SK-N-SH (cell line): ENCODE results near the gene NME3. TPM values are rescaled to one million over a fixed set of nuclear protein-coding genes. Genes with fewer than 3 reads are reported as not detected.

Source experiments
- CTCF ChIA-PET: fragments of 300-600, 350-600 bp; formaldehyde crosslinking; extraction: SDS; loops from one replicate; lab custom pipeline; 2021; lab: Yijun Ruan, JAX
- POLR2A ChIA-PET: fragments of 350-600 bp; sonication (Branson Sonifier 250); formaldehyde crosslinking; extraction: SDS; loops from one replicate; lab custom pipeline; 2020; ENCODE audit warnings: antibody characterized with exemption, inconsistent platforms; lab: Yijun Ruan, JAX
- DNase-seq: peaks from one replicate; pipeline ENCODE4 v3.0.0; 2012
- H2AFZ ChIP-seq: fragments of 200-600 bp; sonication (generic); 2 replicates; pipeline ENCODE4 v1.8.1; 2016; ENCODE audit warnings: antibody characterized with exemption, mild to moderate bottlenecking, low read depth
- H3F3A ChIP-seq: fragments of 200-600 bp; sonication (generic); replicated peaks from 2 replicates; pipeline ENCODE3; 2016; ENCODE audit warnings: antibody characterized with exemption, mild to moderate bottlenecking; ENCODE audit not compliant: insufficient read depth
- H3K27ac ChIP-seq, 2 experiments: fragments of 200-500 bp in 1 of 2; fragments of 200-600 bp in 1 of 2; sonication (Bioruptor generic) in 1 of 2; sonication (generic), shearing (Covaris generic) in 1 of 2; 2 replicates each; pipeline versions ENCODE4 v1.5.1 to v1.6.1; 2014 to 2016; ENCODE audit warnings: low read depth in 2 of 2, inconsistent platforms in 1 of 2, low read length in 1 of 2, mild to moderate bottlenecking in 1 of 2, mixed read lengths in 1 of 2
- H3K27me3 ChIP-seq: fragments of 200-600 bp; sonication (generic), shearing (Covaris generic); 2 replicates; pipeline ENCODE4 v1.6.1; 2016; ENCODE audit warnings: mixed run types; ENCODE audit not compliant: insufficient read depth
- H3K36me3 ChIP-seq, 2 experiments: fragments of 200-500 bp in 1 of 2; fragments of 200-600 bp in 1 of 2; sonication (Bioruptor generic) in 1 of 2; sonication (generic) in 1 of 2; replicated peaks in 1 of 2; 2 replicates each; pipeline versions ENCODE3 to v1.5.1; 2014 to 2016; ENCODE audit warnings: low read length in 1 of 2, mild to moderate bottlenecking in 1 of 2; ENCODE audit not compliant: insufficient read depth in 2 of 2, control insufficient read depth in 1 of 2
- H3K4me1 ChIP-seq, 2 experiments: fragments of 200-500 bp in 1 of 2; fragments of 200-600 bp in 1 of 2; sonication (Bioruptor generic) in 1 of 2; sonication (generic), shearing (Covaris generic) in 1 of 2; 2 replicates each; pipeline versions ENCODE4 v1.5.1 to v1.6.1; 2014 to 2016; ENCODE audit warnings: low read depth in 1 of 2, low read length in 1 of 2, mixed run types in 1 of 2; ENCODE audit not compliant: insufficient read depth in 2 of 2, control insufficient read depth in 1 of 2
- H3K4me2 ChIP-seq: fragments of 200-600 bp; sonication (generic), shearing (Covaris generic); 2 replicates; pipeline ENCODE4 v1.6.1; 2017; ENCODE audit warnings: mixed run types
- H3K4me3 ChIP-seq, 2 experiments: fragments of 200-500 bp in 1 of 2; fragments of 200-600 bp in 1 of 2; sonication (Bioruptor generic) in 1 of 2; sonication (generic), shearing (Covaris generic) in 1 of 2; 2 replicates each; pipeline versions ENCODE4 v1.5.1 to v1.8.1; 2014 to 2016; ENCODE audit warnings: low read depth in 2 of 2, inconsistent platforms in 1 of 2, low read length in 1 of 2, mild to moderate bottlenecking in 1 of 2, mixed read lengths in 1 of 2, moderate library complexity in 1 of 2
- H3K79me2 ChIP-seq: fragments of 200-600 bp; sonication (generic); 2 replicates; pipeline ENCODE4 v1.8.1; 2017; ENCODE audit warnings: mild to moderate bottlenecking; ENCODE audit not compliant: insufficient read depth
- H3K9ac ChIP-seq: fragments of 200-600 bp; sonication (generic); 2 replicates; pipeline ENCODE4 v1.6.1; 2017; ENCODE audit warnings: mixed run types
- H3K9me2 ChIP-seq: fragments of 200-600 bp; sonication (generic); 2 replicates; pipeline ENCODE4 v1.6.1; 2017; ENCODE audit warnings: mixed run types
- H3K9me3 ChIP-seq: fragments of 200-600 bp; sonication (generic); 2 replicates; pipeline ENCODE4 v1.6.1; 2017; ENCODE audit warnings: mixed run types, mild to moderate bottlenecking, moderate library complexity
- H4K20me1 ChIP-seq: fragments of 200-600 bp; sonication (generic); 2 replicates; pipeline ENCODE4 v1.6.1; 2017; ENCODE audit warnings: mild to moderate bottlenecking, mixed run types; ENCODE audit not compliant: insufficient read depth
- CHD2 ChIP-seq: fragments of 150-350 bp; IDR thresholded peaks from 2 replicates; pipeline ENCODE4 v1.6.1; 2018; ENCODE audit warnings: low read length; ENCODE audit not compliant: partially characterized antibody
- EZH2phosphoT487 ChIP-seq: fragments of 200-600 bp; sonication (generic); IDR thresholded peaks from 2 replicates; pipeline ENCODE4 v1.6.1; 2017; ENCODE audit warnings: low read depth, mixed run types, mild to moderate bottlenecking, antibody characterized with exemption, moderate library complexity, borderline replicate concordance
- FOSL2 ChIP-seq: IDR thresholded peaks from 2 replicates; pipeline ENCODE4 v1.4.0; 2012; ENCODE audit warnings: low read depth, mild to moderate bottlenecking, moderate library complexity, borderline replicate concordance
- FOXJ3 ChIP-seq: sonication (generic); formaldehyde crosslinking; IDR thresholded peaks from 2 replicates; pipeline ENCODE4 v1.5.1; 2020; ENCODE audit warnings: mild to moderate bottlenecking, missing genetic modification reagents
- FOXM1 ChIP-seq: IDR thresholded peaks from 2 replicates; pipeline ENCODE4 v1.4.0; 2012; ENCODE audit warnings: low read depth, mild to moderate bottlenecking
- GABPA ChIP-seq: IDR thresholded peaks from 2 replicates; pipeline ENCODE4 v1.4.0; 2012; ENCODE audit warnings: low read depth, mild to moderate bottlenecking
- GATA2 ChIP-seq: sonication (generic); formaldehyde crosslinking; IDR thresholded peaks from 2 replicates; pipeline ENCODE4 v1.5.0; 2020; ENCODE audit warnings: mild to moderate bottlenecking, missing genetic modification reagents
- JUND ChIP-seq: IDR thresholded peaks from 2 replicates; pipeline ENCODE4 v1.4.0; 2012
- MEF2A ChIP-seq: IDR thresholded peaks from 2 replicates; pipeline ENCODE4 v1.4.0; 2012; ENCODE audit warnings: low read depth, borderline replicate concordance
- NFIC ChIP-seq: IDR thresholded peaks from 2 replicates; pipeline ENCODE4 v1.4.0; 2012; ENCODE audit warnings: borderline replicate concordance
- NRF1 ChIP-seq: IDR thresholded peaks from 2 replicates; pipeline ENCODE4 v1.6.1; 2012; ENCODE audit warnings: low read depth, mild to moderate bottlenecking, low read length
- POLR2AphosphoS5 ChIP-seq: IDR thresholded peaks from 2 replicates; pipeline ENCODE4 v1.6.1; 2012; ENCODE audit warnings: low read depth, low read length
- RAD21 ChIP-seq: IDR thresholded peaks from 2 replicates; pipeline ENCODE4 v1.6.1; 2012; ENCODE audit warnings: mild to moderate bottlenecking, low read length
- TCF12 ChIP-seq: IDR thresholded peaks from 2 replicates; pipeline ENCODE4 v1.4.0; 2012
- TEAD4 ChIP-seq: IDR thresholded peaks from 2 replicates; pipeline ENCODE4 v1.4.0; 2012; ENCODE audit warnings: mild to moderate bottlenecking, borderline replicate concordance; ENCODE audit not compliant: insufficient read depth
- WGBS: methylation state at CpG from one replicate; pipeline ENCODE4 v1.1.6; 2017; ENCODE audit warnings: low lambda C conversion rate; 5-methylcytosine and 5-hydroxymethylcytosine counted together
- polyA plus RNA-seq, 3 experiments: library from polyadenylated mRNA; depleted of rRNA; stranded (reverse); fragments of >200 nt; gene quantifications; 2 replicates each; pipeline ENCODE4 v1.2.3, GENCODE V29; 2012
- TF ChIP-seq, protein P1 (sequence below): fragments of 200-600 bp; sonication (generic); IDR thresholded peaks from 2 replicates; pipeline ENCODE4 v1.6.1; 2017; ENCODE audit warnings: antibody characterized with exemption, mild to moderate bottlenecking, moderate library complexity
- TF ChIP-seq, protein P2 (sequence below): fragments of 150-350 bp; IDR thresholded peaks from 2 replicates; pipeline ENCODE4 v1.6.1; 2017; ENCODE audit warnings: antibody characterized with exemption, low read length, low read depth, borderline replicate concordance
- TF ChIP-seq, protein P3 (sequence below): IDR thresholded peaks from 2 replicates; pipeline ENCODE4 v1.4.0; 2012; ENCODE audit warnings: low read depth, borderline replicate concordance
- TF ChIP-seq, protein P4 (sequence below): IDR thresholded peaks from 2 replicates; pipeline ENCODE4; 2012

NME3 gene
- polyA plus RNA-seq, 1 of the 3 experiments (the other 2 are of a cell fraction) = 77.2 TPM

DNA sequence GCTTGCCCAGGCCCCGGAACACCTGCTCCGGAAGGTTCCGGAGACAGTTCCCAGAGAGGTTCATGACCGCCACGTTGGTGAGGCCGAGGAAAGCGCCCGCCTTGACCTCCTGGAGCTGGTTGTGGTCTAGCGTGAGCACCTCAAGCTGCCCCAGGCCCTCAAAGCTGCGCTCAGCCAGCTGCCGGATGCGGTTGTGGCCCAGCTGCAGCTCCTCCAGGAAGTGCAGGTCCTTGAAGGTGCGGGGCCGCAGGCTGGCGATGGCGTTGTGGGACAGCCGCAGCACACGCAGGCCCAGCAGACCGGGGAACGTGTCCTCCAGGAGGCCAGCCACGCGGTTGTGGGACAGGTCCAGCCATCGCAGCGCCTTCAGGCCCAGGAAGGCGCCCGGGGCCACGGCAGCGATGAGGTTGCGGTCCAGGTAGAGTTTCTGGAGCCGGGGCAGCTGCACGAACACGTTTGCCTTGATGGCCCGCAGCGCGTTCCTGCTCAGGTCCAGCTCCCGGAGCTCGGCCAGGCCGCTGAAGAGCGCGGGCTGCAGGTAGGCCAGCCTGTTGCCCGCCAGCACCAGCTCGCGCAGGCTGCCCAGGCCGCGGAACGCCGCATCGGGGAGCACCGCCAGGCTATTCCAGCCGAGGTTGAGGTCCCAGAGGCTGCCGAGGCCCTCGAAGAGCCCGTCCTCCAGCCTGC, 20.1 kb upstream of the NME3 start:
- Histone ChIP-seq H3K9me3 (no peaks in the 10 kb centered on the region), H3F3A (no peaks in the 10 kb centered on the region)
- 93% methylated on average over 5 of the region's 53 CpGs for WGBS

DNA sequence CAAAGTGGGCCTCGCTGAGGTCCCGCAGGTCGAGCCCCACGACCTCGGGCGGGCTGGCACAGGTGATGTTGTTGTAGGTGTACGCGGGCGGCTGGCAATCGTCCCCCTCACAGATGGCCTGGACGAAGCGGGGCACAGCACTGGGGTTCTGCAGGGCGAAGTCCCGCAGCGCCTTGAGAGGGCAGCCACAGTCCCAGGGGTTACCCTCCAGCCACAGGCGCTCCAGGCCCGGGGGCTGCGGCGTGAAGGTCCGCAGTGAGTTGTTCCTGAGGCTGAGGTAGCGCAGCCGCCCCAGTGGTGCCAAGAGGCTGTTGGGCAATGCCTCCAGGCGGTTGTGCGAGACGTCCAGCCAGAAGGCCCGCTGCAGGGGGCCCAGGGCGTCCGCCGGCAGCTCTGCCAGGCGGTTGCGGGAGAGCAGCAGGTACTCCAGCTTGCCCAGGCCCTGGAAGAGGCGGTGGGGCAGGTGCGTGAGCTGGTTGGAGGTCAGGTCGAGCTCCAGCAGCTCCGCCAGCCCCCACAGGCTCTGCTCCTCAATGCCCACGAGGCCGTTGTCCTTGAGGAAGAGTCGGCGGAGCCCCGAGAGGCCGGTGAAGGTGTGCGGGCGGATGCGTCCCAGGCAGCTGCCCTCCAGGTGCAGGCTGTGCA, 19.4 kb upstream of the NME3 start:
- H3K4me2 ChIP-seq = no peak overlapping the region
- ChIA-PET CTCF (no interaction called here), POLR2A (interaction anchor here (2.1 kb wide), 1 partner anchor 8 kb away, joined by 8 read pairs; the partner anchor contains the start of genes NUBP2 and SPSB3)
- no peak for DNase-seq
- peaks cover 0 to 47% of the 10 kb centered on the region in 2 experiments for H3K36me3 ChIP-seq
- no peaks in the 10 kb centered on the region for H3F3A ChIP-seq
- H3K4me1 ChIP-seq = no peaks in the 10 kb centered on the region; a peak in 1 of 4 replicates
- WGBS = 95% methylated on average over 19 of the region's 44 CpGs
- no peak overlapping the region for H3K27ac ChIP-seq
- no peak overlapping the region for H2AFZ ChIP-seq
- peaks cover 12% of the 10 kb centered on the region; the same call in 1 of the 2 replicates for H3K79me2 ChIP-seq
- H4K20me1 ChIP-seq = 0 out of 2 replicates have a peak, but pooled peaks cover 3% of the 10 kb centered on the region
- H3K9ac ChIP-seq = no peak overlapping the region
- H3K27me3 ChIP-seq = no peaks in the 10 kb centered on the region
- H3K9me2 ChIP-seq = no peaks in the 10 kb centered on the region
- no peak overlapping the region for H3K4me3 ChIP-seq
- TF ChIP-seq, protein P1, sequence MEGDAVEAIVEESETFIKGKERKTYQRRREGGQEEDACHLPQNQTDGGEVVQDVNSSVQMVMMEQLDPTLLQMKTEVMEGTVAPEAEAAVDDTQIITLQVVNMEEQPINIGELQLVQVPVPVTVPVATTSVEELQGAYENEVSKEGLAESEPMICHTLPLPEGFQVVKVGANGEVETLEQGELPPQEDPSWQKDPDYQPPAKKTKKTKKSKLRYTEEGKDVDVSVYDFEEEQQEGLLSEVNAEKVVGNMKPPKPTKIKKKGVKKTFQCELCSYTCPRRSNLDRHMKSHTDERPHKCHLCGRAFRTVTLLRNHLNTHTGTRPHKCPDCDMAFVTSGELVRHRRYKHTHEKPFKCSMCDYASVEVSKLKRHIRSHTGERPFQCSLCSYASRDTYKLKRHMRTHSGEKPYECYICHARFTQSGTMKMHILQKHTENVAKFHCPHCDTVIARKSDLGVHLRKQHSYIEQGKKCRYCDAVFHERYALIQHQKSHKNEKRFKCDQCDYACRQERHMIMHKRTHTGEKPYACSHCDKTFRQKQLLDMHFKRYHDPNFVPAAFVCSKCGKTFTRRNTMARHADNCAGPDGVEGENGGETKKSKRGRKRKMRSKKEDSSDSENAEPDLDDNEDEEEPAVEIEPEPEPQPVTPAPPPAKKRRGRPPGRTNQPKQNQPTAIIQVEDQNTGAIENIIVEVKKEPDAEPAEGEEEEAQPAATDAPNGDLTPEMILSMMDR = no peak
- TF ChIP-seq, protein P2, sequence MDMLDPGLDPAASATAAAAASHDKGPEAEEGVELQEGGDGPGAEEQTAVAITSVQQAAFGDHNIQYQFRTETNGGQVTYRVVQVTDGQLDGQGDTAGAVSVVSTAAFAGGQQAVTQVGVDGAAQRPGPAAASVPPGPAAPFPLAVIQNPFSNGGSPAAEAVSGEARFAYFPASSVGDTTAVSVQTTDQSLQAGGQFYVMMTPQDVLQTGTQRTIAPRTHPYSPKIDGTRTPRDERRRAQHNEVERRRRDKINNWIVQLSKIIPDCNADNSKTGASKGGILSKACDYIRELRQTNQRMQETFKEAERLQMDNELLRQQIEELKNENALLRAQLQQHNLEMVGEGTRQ = no peak
- TF ChIP-seq NRF1 (no peak), FOSL2 (no peak), TEAD4 (no peak), FOXM1 (no peak), JUND (no peak), NFIC (no peak), FOXJ3 (CRISPR knock-in tag) (no peak)
- H3K9me3 ChIP-seq = no peaks in the 10 kb centered on the region

More for the DNA sequence above, 20.1 kb upstream of the NME3 start:
- peaks cover 0 to 42% of the 10 kb centered on the region in 2 experiments for H3K36me3 ChIP-seq
- no peaks in the 10 kb centered on the region for H3K9me2 ChIP-seq
- H3K27me3 ChIP-seq = no peaks in the 10 kb centered on the region
- DNase-seq = no peak
- H3K27ac ChIP-seq = no peak overlapping the region
- H2AFZ ChIP-seq = no peak overlapping the region
- peaks cover 5% of the 10 kb centered on the region; the same call in 1 of the 2 replicates for H3K79me2 ChIP-seq
- no peak overlapping the region for H3K9ac ChIP-seq
- H3K4me1 ChIP-seq = no peaks in the 10 kb centered on the region; a peak in 1 of 4 replicates
- CTCF ChIA-PET = interaction anchor here (0.7 kb wide), 1 partner anchor 9 kb away, joined by 3 read pairs; the partner anchor contains the start of genes NUBP2 and SPSB3
- POLR2A ChIA-PET = interaction anchor here (2.1 kb wide), 1 partner anchor 9 kb away, joined by 8 read pairs; the partner anchor contains the start of genes NUBP2 and SPSB3
- no peak overlapping the region for H3K4me2 ChIP-seq
- H3K4me3 ChIP-seq = no peak overlapping the region
- TF ChIP-seq CHD2 = no peak
- TF ChIP-seq GATA2 (CRISPR knock-in tag) = no peak
- TF ChIP-seq NRF1 = no peak
- TF ChIP-seq, protein P2 = no peak
- TF ChIP-seq EZH2phosphoT487 = no peak
- no peak for TF ChIP-seq GABPA
- TF ChIP-seq, protein P3, sequence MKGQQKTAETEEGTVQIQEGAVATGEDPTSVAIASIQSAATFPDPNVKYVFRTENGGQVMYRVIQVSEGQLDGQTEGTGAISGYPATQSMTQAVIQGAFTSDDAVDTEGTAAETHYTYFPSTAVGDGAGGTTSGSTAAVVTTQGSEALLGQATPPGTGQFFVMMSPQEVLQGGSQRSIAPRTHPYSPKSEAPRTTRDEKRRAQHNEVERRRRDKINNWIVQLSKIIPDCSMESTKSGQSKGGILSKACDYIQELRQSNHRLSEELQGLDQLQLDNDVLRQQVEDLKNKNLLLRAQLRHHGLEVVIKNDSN = no peak
- no peak for TF ChIP-seq NFIC
- no peak for TF ChIP-seq FOXJ3 (CRISPR knock-in tag)
- no peak for TF ChIP-seq RAD21
- TF ChIP-seq MEF2A = no peak
- TF ChIP-seq JUND = no peak
- TF ChIP-seq, protein P4, sequence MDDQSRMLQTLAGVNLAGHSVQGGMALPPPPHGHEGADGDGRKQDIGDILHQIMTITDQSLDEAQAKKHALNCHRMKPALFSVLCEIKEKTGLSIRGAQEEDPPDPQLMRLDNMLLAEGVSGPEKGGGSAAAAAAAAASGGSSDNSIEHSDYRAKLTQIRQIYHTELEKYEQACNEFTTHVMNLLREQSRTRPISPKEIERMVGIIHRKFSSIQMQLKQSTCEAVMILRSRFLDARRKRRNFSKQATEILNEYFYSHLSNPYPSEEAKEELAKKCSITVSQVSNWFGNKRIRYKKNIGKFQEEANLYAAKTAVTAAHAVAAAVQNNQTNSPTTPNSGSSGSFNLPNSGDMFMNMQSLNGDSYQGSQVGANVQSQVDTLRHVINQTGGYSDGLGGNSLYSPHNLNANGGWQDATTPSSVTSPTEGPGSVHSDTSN = no peak
- TF ChIP-seq TCF12 = no peak
- TF ChIP-seq POLR2AphosphoS5 = no peak
- 0 out of 2 replicates have a peak, but pooled peaks cover 3% of the 10 kb centered on the region for H4K20me1 ChIP-seq
